Pericardium fibroblast (primary cell): Measurements from ENCODE around the gene APIP. TPM values are rescaled to one million over a fixed set of nuclear protein-coding genes. Genes with fewer than 3 reads are reported as not detected.

Experiments
- total RNA-seq: library from RNA; depleted of rRNA; stranded (reverse); fragments of >200 nt; gene quantifications from 2 replicates; pipeline ENCODE4 v1.2.3, GENCODE V29; 2015

Gene APIP, protein sequence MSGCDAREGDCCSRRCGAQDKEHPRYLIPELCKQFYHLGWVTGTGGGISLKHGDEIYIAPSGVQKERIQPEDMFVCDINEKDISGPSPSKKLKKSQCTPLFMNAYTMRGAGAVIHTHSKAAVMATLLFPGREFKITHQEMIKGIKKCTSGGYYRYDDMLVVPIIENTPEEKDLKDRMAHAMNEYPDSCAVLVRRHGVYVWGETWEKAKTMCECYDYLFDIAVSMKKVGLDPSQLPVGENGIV
- 14.6 and 16.5 TPM in 2 replicates for total RNA-seq

DNA sequence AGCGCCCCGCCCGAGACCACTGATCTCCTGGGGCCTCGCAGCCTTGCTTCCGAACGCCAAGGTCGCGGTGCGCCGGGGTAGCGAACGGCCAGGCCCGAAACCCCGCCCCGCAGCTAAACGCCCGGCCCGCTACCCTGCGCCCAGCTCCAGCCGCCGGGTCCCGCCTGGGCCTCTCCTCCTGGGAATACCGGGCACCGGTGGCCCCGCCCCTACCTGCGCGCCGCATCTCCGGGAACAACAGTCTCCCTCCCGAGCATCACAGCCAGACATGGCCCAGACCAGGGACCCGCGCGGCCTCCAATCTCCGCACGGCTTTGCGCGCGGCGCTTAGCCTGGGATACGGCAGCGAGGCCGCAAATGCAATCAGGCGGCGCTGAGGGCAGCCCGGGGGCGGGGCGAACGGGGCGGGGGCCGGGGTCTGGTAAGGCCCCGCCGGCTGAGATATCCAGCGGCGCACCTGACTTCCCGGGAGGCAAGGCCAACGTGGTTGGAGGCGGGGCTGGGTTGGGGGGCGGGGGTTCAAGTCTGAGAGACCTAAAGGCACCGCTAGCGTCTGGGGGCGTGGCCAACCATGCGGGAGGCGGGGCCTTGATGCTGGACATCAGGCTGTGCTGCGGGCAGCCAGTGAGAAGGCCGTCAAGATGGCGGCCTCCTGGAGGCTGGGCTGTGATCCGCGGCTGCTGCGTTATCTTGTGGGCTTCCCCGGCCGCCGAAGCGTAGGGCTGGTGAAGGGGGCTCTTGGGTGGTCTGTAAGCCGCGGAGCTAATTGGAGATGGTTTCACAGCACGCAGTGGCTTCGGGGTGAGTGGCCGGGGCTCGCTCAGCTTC, at the start of gene APIP, which contains the start of gene PDHX:
Gene APIP (minus strand): TSS at position 365 of the 828 bp plus-strand sequence. CDS start 95 bp downstream, at position 270.
Gene PDHX (plus strand): TSS at position 604 of the 828 bp plus-strand sequence. CDS start 38 bp downstream, at position 642.

Other genes with a start within 250 kb of the APIP start
- gene PDHX, start 239 bp upstream of the APIP start, total RNA-seq: 10.2 and 18.6 TPM in 2 replicates
- 62.2 and 95.9 TPM in 2 replicates for gene CD44, start 222.8 kb upstream of the APIP start, total RNA-seq